ENCODE measurements around the gene PDZD2.

DNA sequence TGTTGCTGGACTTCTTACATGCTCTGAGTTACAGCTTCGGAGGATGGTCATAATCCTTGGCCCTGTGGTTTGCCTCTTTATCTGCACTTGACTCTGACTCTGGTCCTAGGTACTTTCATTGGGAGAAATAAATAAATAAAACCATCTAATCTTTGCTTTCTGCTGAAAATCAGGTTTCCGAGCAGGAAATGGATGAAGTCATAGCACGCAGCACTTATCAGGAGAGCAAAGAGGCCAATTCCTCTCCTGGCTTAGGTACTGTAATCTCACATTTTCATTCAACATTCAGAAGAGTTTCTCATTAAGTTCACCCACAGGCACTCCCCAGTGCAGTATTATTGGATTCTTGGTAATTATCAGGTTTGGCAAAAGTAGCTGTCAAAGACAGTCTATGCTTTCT is 430.5 kb downstream of the PDZD2 start:
- no peak for TF ChIP-seq POLR2A (IDR thresholded peaks at IDR 0.05)
- TF ChIP-seq, protein P1, sequence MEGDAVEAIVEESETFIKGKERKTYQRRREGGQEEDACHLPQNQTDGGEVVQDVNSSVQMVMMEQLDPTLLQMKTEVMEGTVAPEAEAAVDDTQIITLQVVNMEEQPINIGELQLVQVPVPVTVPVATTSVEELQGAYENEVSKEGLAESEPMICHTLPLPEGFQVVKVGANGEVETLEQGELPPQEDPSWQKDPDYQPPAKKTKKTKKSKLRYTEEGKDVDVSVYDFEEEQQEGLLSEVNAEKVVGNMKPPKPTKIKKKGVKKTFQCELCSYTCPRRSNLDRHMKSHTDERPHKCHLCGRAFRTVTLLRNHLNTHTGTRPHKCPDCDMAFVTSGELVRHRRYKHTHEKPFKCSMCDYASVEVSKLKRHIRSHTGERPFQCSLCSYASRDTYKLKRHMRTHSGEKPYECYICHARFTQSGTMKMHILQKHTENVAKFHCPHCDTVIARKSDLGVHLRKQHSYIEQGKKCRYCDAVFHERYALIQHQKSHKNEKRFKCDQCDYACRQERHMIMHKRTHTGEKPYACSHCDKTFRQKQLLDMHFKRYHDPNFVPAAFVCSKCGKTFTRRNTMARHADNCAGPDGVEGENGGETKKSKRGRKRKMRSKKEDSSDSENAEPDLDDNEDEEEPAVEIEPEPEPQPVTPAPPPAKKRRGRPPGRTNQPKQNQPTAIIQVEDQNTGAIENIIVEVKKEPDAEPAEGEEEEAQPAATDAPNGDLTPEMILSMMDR (IDR thresholded peaks at IDR 0.05), result no peak
- no peak for TF ChIP-seq POLR2AphosphoS5 (IDR thresholded peaks at IDR 0.05)

Measured in sigmoid colon (tissue), 4 donors.